ACC112 (cell line): Measurements from ENCODE around the gene UBR4.
"Not testable (repeated sequence)": the region's sequence is repeated elsewhere in the genome, so short reads cannot be mapped to it uniquely, and the experiment has no call there.

Experiments used
- H2AFZ ChIP-seq: fragments of 200-600 bp; sonication (generic); one replicate; pipeline ENCODE4 v1.6.0; 2017; ENCODE audit warnings: antibody characterized with exemption, low read length; ENCODE audit not compliant: unreplicated experiment
- H3K27ac ChIP-seq: fragments of 200-600 bp; sonication (generic); 2 replicates; pipeline ENCODE4 v1.5.1; 2014; ENCODE audit warnings: low read depth, mild to moderate bottlenecking, antibody characterized with exemption, low read length, moderate library complexity
- H3K27me3 ChIP-seq: fragments of 200-600 bp; sonication (generic); 2 replicates; pipeline ENCODE4 v1.6.1; 2014; ENCODE audit warnings: mild to moderate bottlenecking, antibody characterized with exemption, low read length, moderate library complexity, mixed read lengths; ENCODE audit not compliant: insufficient read depth
- H3K36me3 ChIP-seq: fragments of 200-600 bp; sonication (generic); 2 replicates; pipeline ENCODE4 v1.6.1; 2016; ENCODE audit warnings: mild to moderate bottlenecking, antibody characterized with exemption, low read length, moderate library complexity, mixed read lengths; ENCODE audit not compliant: insufficient read depth
- H3K4me1 ChIP-seq: fragments of 200-600 bp; sonication (generic); one replicate; pipeline ENCODE4 v1.6.1; 2016; ENCODE audit warnings: low read length, mixed read lengths; ENCODE audit not compliant: insufficient read depth, unreplicated experiment, control insufficient read depth
- H3K4me3 ChIP-seq: fragments of 200-600 bp; sonication (generic); 2 replicates; pipeline ENCODE4 v1.5.1; 2014; ENCODE audit warnings: mild to moderate bottlenecking, low read depth, low read length
- H3K79me2 ChIP-seq: fragments of 200-600 bp; sonication (generic); one replicate; pipeline ENCODE4 v1.6.0; 2016; ENCODE audit warnings: low read length; ENCODE audit not compliant: control insufficient read depth, unreplicated experiment, insufficient read depth

Gene UBR4

GRCh38 chr1:19219451-19219850 lies 9.4 kb upstream of the UBR4 start:
- H2AFZ ChIP-seq, result no peak overlapping the region
- H3K27me3 ChIP-seq, result no peaks in the 10 kb centered on the region
- H3K4me1 ChIP-seq, result no peaks in the 10 kb centered on the region
- peaks cover 48% of the 10 kb centered on the region for H3K36me3 ChIP-seq
- no peak overlapping the region for H3K4me3 ChIP-seq
- H3K79me2 ChIP-seq, result peaks cover 13% of the 10 kb centered on the region
- no peak overlapping the region for H3K27ac ChIP-seq

- not testable (repeated sequence) for H2AFZ ChIP-seq, H3K27ac ChIP-seq, H3K4me3 ChIP-seq, H3K27me3 ChIP-seq
- H3K36me3 ChIP-seq, result peaks cover 47% of the 10 kb centered on the region
- peaks cover 42% of the 10 kb centered on the region for H3K79me2 ChIP-seq
- peaks cover 18% of the 10 kb centered on the region for H3K4me1 ChIP-seq
These were observed 6.5 kb upstream of the UBR4 start for GRCh38 chr1:19216585-19216984.

GRCh38 chr1:19213580-19213979 lies 3.5 kb upstream of the UBR4 start:
- no peak overlapping the region for H3K4me3 ChIP-seq
- H3K27me3 ChIP-seq, result no peaks in the 10 kb centered on the region
- no peak overlapping the region for H2AFZ ChIP-seq
- H3K27ac ChIP-seq, result no peak overlapping the region
- H3K79me2 ChIP-seq, result peaks cover 71% of the 10 kb centered on the region
- peaks cover 25% of the 10 kb centered on the region; the same call in 1 of the 2 replicates for H3K36me3 ChIP-seq
- H3K4me1 ChIP-seq, result peaks cover 23% of the 10 kb centered on the region

GRCh38 chr1:19212167-19212566 lies 2.1 kb upstream of the UBR4 start:
- Histone ChIP-seq H3K27ac (no peak overlapping the region), H3K4me1 (peaks cover 33% of the 10 kb centered on the region), H3K79me2 (peaks cover 81% of the 10 kb centered on the region), H3K4me3 (peak overlapping the region; percentile 98), H3K36me3 (peaks cover 14% of the 10 kb centered on the region; the same call in 1 of the 2 replicates), H2AFZ (no peak overlapping the region), H3K27me3 (no peaks in the 10 kb centered on the region)

GRCh38 chr1:19210772-19211549 lies 895 bp upstream of the UBR4 start:
- Histone ChIP-seq H3K79me2 (peaks cover 94% of the 10 kb centered on the region), H3K36me3 (peaks cover 14% of the 10 kb centered on the region; the same call in 1 of the 2 replicates), H3K4me3 (peak overlapping the region; percentile 98), H3K27me3 (no peaks in the 10 kb centered on the region), H3K27ac (peak overlapping the region; percentile 90), H2AFZ (peak overlapping the region; percentile 60), H3K4me1 (peaks cover 40% of the 10 kb centered on the region)

GRCh38 chr1:19209439-19209989 lies 552 bp downstream of the UBR4 start:
- H3K27ac ChIP-seq, result peak overlapping the region; percentile 90
- H2AFZ ChIP-seq, result no peak overlapping the region
- H3K4me1 ChIP-seq, result peaks cover 54% of the 10 kb centered on the region
- H3K4me3 ChIP-seq, result peak overlapping the region; percentile 98
- H3K79me2 ChIP-seq, result peaks cover 99% of the 10 kb centered on the region
- H3K27me3 ChIP-seq, result no peaks in the 10 kb centered on the region
- peaks cover 14% of the 10 kb centered on the region; the same call in 1 of the 2 replicates for H3K36me3 ChIP-seq

GRCh38 chr1:19208710-19209438 lies 1.2 kb downstream of the UBR4 start:
- no peaks in the 10 kb centered on the region for H3K27me3 ChIP-seq
- 0 out of 2 replicates have a peak, but pooled peaks cover 10% of the 10 kb centered on the region for H3K36me3 ChIP-seq
- H3K27ac ChIP-seq, result peak overlapping the region; percentile 90
- H3K4me3 ChIP-seq, result peak overlapping the region; percentile 98
- H3K4me1 ChIP-seq, result peaks cover 58% of the 10 kb centered on the region
- peaks cover 99% of the 10 kb centered on the region for H3K79me2 ChIP-seq
- no peak overlapping the region for H2AFZ ChIP-seq

- Histone ChIP-seq H3K4me3 (no peak overlapping the region), H3K36me3 (no peaks in the 10 kb centered on the region), H2AFZ (no peak overlapping the region), H3K27ac (no peak overlapping the region), H3K4me1 (peaks cover 60% of the 10 kb centered on the region), H3K27me3 (no peaks in the 10 kb centered on the region), H3K79me2 (peaks cover 99% of the 10 kb centered on the region)
These were observed 3.1 kb downstream of the UBR4 start for GRCh38 chr1:19206947-19207346.

- Histone ChIP-seq H3K4me3 (no peak overlapping the region), H3K27ac (no peak overlapping the region)
These were observed 4.2 kb downstream of the UBR4 start for GRCh38 chr1:19205845-19206244.

GRCh38 chr1:19205403-19205802 lies 4.7 kb downstream of the UBR4 start:
- Histone ChIP-seq H3K27ac (peak overlapping the region; percentile 47; the same call in 1 of the 2 replicates), H3K79me2 (peaks cover 99% of the 10 kb centered on the region), H3K4me3 (no peak overlapping the region), H3K27me3 (no peaks in the 10 kb centered on the region), H3K4me1 (peaks cover 56% of the 10 kb centered on the region), H2AFZ (no peak overlapping the region), H3K36me3 (no peaks in the 10 kb centered on the region)

More at GRCh38 chr1:19205845-19206244, 4.2 kb downstream of the UBR4 start:
- no peaks in the 10 kb centered on the region for H3K36me3 ChIP-seq
- H3K79me2 ChIP-seq, result peaks cover 99% of the 10 kb centered on the region
- H2AFZ ChIP-seq, result no peak overlapping the region
- no peaks in the 10 kb centered on the region for H3K27me3 ChIP-seq
- H3K4me1 ChIP-seq, result peaks cover 56% of the 10 kb centered on the region
